ENCODE data around the gene C1QTNF1.
"Not testable (repeated sequence)": the region's sequence is repeated elsewhere in the genome, so short reads cannot be mapped to it uniquely, and the experiment has no call there.

C1QTNF1 gene

GRCh38 chr17:79006794-79007503, 17.0 kb upstream of the C1QTNF1 start:
- DNase-seq: no peak

- DNase-seq: no peak
These were observed 16.2 kb upstream of the C1QTNF1 start for GRCh38 chr17:79007504-79008381.

- no peak for DNase-seq
These were observed 15.1 kb upstream of the C1QTNF1 start for GRCh38 chr17:79008666-79009387.

- peak; percentile 73 for DNase-seq
These were observed 14.3 kb upstream of the C1QTNF1 start, which contains the start of gene CANT1 for GRCh38 chr17:79009397-79010303. TSS of gene CANT1 (minus strand) at chr17:79009764. CDS start at chr17:78997622, 12,142 bp downstream.

GRCh38 chr17:79010304-79010646, 13.7 kb upstream of the C1QTNF1 start:
- no peak for DNase-seq

- no peak for DNase-seq
These were observed 12.4 kb upstream of the C1QTNF1 start for GRCh38 chr17:79011451-79012147.

- DNase-seq: no peak
These were observed 11.3 kb upstream of the C1QTNF1 start for GRCh38 chr17:79012563-79013134.

- no peak for DNase-seq
These were observed 9.7 kb upstream of the C1QTNF1 start for GRCh38 chr17:79014158-79014758.

- DNase-seq: no peak
These were observed 6.2 kb upstream of the C1QTNF1 start for GRCh38 chr17:79017546-79018369.

- DNase-seq: no peak
These were observed 5.6 kb upstream of the C1QTNF1 start for GRCh38 chr17:79018370-79018695.

GRCh38 chr17:79019261-79019631, 4.7 kb upstream of the C1QTNF1 start:
- no peak for DNase-seq

GRCh38 chr17:79019632-79020584, 4.1 kb upstream of the C1QTNF1 start:
- no peak for DNase-seq

- DNase-seq: no peak
These were observed 3.2 kb upstream of the C1QTNF1 start for GRCh38 chr17:79020631-79021301.

- DNase-seq: not testable (repeated sequence)
These were observed 2.0 kb upstream of the C1QTNF1 start for GRCh38 chr17:79021929-79022328.

GRCh38 chr17:79022507-79022991, 1.4 kb upstream of the C1QTNF1 start:
- no peak for DNase-seq

- DNase-seq: no peak
These were observed 726 bp upstream of the C1QTNF1 start for GRCh38 chr17:79023180-79023705.

- no peak for DNase-seq
These were observed 1.1 kb downstream of the C1QTNF1 start for GRCh38 chr17:79024901-79025737.
